A673 (cell line): Measurements from ENCODE around the gene KCND2. TPM values are rescaled to one million over a fixed set of nuclear protein-coding genes. Genes with fewer than 3 reads are reported as not detected.
"Not testable (repeated sequence)": the region's sequence is repeated elsewhere in the genome, so short reads cannot be mapped to it uniquely, and the experiment has no call there.

Experiments used
- BruUV-seq: library from RNA; stranded (reverse); fragments of 400-500 nt; replicated peaks from 2 replicates; lab custom pipeline; 2021; lab: Mats Ljungman, UMichigan
- CTCF ChIA-PET: fragments of 300-600 bp; sonication (Branson Sonifier 250); formaldehyde crosslinking; loops from one replicate; lab custom pipeline; 2022; ENCODE audit warnings: antibody characterized with exemption; lab: Charles Lee
- POLR2A ChIA-PET: fragments of 300-600 bp; sonication (Branson Sonifier 250); formaldehyde crosslinking; loops from one replicate; lab custom pipeline; 2022; ENCODE audit warnings: antibody characterized with exemption; ENCODE audit not compliant: low non-redundant PET; lab: Charles Lee
- DNase-seq: peaks from one replicate; pipeline ENCODE4 v3.0.0-alpha.2; 2015; ENCODE audit warnings: low spot score
- H3K27ac ChIP-seq: fragments of 200-600 bp; sonication (generic); 2 replicates; pipeline ENCODE4 v1.5.1; 2016; ENCODE audit warnings: mixed run types, low read depth, mild to moderate bottlenecking, mixed read lengths, antibody characterized with exemption, low read length; ENCODE audit not compliant: poor library complexity, severe bottlenecking
- H3K27me3 ChIP-seq: fragments of 200-600 bp; sonication (generic); replicated peaks from 2 replicates; pipeline ENCODE4 v1.6.1; 2017; ENCODE audit warnings: mixed run types, low read depth, mild to moderate bottlenecking, mixed read lengths, antibody characterized with exemption, low read length; ENCODE audit not compliant: insufficient read depth, poor library complexity
- H3K36me3 ChIP-seq: fragments of 200-600 bp; sonication (generic); 2 replicates; pipeline ENCODE4 v1.6.1; 2016; ENCODE audit warnings: mixed run types, mild to moderate bottlenecking, mixed read lengths, antibody characterized with exemption, low read length; ENCODE audit not compliant: insufficient read depth, poor library complexity, severe bottlenecking
- H3K4me1 ChIP-seq: fragments of 200-600 bp; sonication (generic); 2 replicates; pipeline ENCODE4 v1.6.1; 2017; ENCODE audit warnings: mixed run types, mild to moderate bottlenecking, mixed read lengths, antibody characterized with exemption, low read length; ENCODE audit not compliant: insufficient read depth, poor library complexity, severe bottlenecking
- H3K4me3 ChIP-seq: fragments of 200-600 bp; sonication (generic); 2 replicates; pipeline ENCODE4 v1.5.1; 2016; ENCODE audit warnings: low read depth, mixed run types, mild to moderate bottlenecking, mixed read lengths, low read length; ENCODE audit not compliant: poor library complexity, severe bottlenecking
- H3K9me3 ChIP-seq: fragments of 200-600 bp; sonication (generic); 2 replicates; pipeline ENCODE4 v1.6.1; 2016; ENCODE audit warnings: mixed run types, low read depth, mild to moderate bottlenecking, mixed read lengths, antibody characterized with exemption, low read length; ENCODE audit not compliant: poor library complexity, severe bottlenecking
- CTCF ChIP-seq: fragments of 300-800, 200-600 bp; sonication (generic); conservative IDR thresholded peaks from 2 replicates; pipeline ENCODE4 v1.5.1; 2017; ENCODE audit warnings: low read depth, mild to moderate bottlenecking, antibody characterized with exemption, low read length, moderate library complexity, mixed read lengths
- EZH2 ChIP-seq: fragments of 200-600 bp; sonication (generic); IDR thresholded peaks from 2 replicates; pipeline ENCODE4 v1.6.1; 2017; ENCODE audit warnings: borderline replicate concordance, low read depth, mild to moderate bottlenecking, mixed read lengths, antibody characterized with exemption, low read length; ENCODE audit not compliant: poor library complexity, severe bottlenecking
- intact Hi-C: fragments of 100-400 bp; cut with micrococcal nuclease; formaldehyde crosslinking; loops from one replicate; pipeline ENCODE4 v1.10.0; 2022; ENCODE audit not compliant: unreplicated experiment
- total RNA-seq: library from RNA; stranded (reverse); gene quantifications from 2 replicates; pipeline ENCODE4 v1.2.3, GENCODE V29; 2021

KCND2 gene
- total RNA-seq, 1 experiment from 2014 or later: not detected

DNA sequence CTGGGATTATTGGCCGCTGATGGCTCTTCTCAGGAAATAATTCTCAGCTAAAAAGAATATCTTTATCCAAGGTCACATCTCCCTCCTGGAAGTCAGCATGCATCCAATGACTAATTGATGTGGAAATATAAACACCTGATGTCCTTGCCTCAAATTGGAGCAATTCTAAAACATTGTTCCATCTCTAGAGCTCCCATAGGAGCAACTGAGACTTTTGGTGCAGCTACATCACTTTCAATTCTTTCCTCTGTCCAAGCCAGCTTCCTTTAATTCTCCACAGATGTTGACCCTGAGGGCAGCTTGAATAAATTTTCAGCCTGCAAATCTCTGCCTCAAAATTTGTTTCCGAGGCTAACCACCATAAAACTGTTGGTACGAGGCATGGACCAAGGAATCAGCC is 43.9 kb upstream of the KCND2 start:
- Histone ChIP-seq H3K27me3 (no peaks in the 10 kb centered on the region), H3K27ac (no peak overlapping the region), H3K4me3 (no peak overlapping the region), H3K36me3 (no peaks in the 10 kb centered on the region), H3K9me3 (no peaks in the 10 kb centered on the region), H3K4me1 (no peaks in the 10 kb centered on the region)
- POLR2A ChIA-PET: no interaction called here
- DNase-seq: no peak
- TF ChIP-seq CTCF: no peak
- TF ChIP-seq EZH2: no peak
- CTCF ChIA-PET: no interaction called here
- BruUV-seq: no TSS peak
- intact Hi-C loops: no loop called here

- no peaks in the 10 kb centered on the region for H3K27me3 ChIP-seq
- DNase-seq: no peak
- ChIA-PET POLR2A (no interaction called here), CTCF (no interaction called here)
- BruUV-seq: no TSS peak
- H3K36me3 ChIP-seq: no peaks in the 10 kb centered on the region
- no peak overlapping the region for H3K4me3 ChIP-seq
- no peak for TF ChIP-seq CTCF
- no peak for TF ChIP-seq EZH2
- no peaks in the 10 kb centered on the region for H3K4me1 ChIP-seq
- no peaks in the 10 kb centered on the region for H3K9me3 ChIP-seq
- no peak overlapping the region for H3K27ac ChIP-seq
- intact Hi-C loops: no loop called here
Measured at GRCh38 chr7:120233338-120233737, 39.6 kb upstream of the KCND2 start.

DNA sequence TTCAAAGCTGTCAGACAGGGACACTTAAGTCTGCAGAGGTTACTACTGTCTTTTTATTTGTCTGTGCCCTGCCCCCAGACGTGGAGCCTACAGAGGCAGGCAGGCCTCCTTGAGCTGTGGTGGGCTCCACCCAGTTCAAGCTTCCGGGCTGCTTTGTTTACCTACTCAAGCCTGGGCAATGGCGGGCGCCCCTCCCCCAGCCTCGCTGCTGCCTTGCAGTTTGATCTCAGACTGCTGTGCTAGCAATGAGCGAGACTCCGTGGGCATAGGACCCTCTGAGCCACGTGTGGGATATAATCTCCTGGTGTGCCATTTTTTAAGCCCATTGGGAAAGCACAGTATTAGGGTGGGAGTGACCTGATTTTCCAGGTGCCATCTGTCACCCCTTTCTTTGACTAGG is 32.6 kb upstream of the KCND2 start:
- DNase-seq, H3K27ac ChIP-seq, H3K4me1 ChIP-seq, POLR2A ChIA-PET, H3K36me3 ChIP-seq, H3K9me3 ChIP-seq, BruUV-seq, H3K27me3 ChIP-seq, CTCF ChIA-PET, intact Hi-C loops, H3K4me3 ChIP-seq: not testable (repeated sequence)

- no TSS peak for BruUV-seq
- POLR2A ChIA-PET: no interaction called here
Measured at GRCh38 chr7:120241973-120242372, 31.0 kb upstream of the KCND2 start.

More at GRCh38 chr7:120241973-120242372, 31.0 kb upstream of the KCND2 start:
- Histone ChIP-seq H3K4me3 (no peak overlapping the region), H3K36me3 (no peaks in the 10 kb centered on the region), H3K9me3 (no peaks in the 10 kb centered on the region), H3K4me1 (no peaks in the 10 kb centered on the region), H3K27ac (no peak overlapping the region), H3K27me3 (no peaks in the 10 kb centered on the region)
- CTCF ChIA-PET: no interaction called here
- no peak for TF ChIP-seq CTCF
- no peak for TF ChIP-seq EZH2
- DNase-seq: no peak
- intact Hi-C loops: no loop called here
